Left forelimb (tissue), 1 donor: ENCODE results near the gene EHMT1.

ENCODE experiments used
- DNase-seq: peaks from one replicate; pipeline ENCODE4 v3.0.0-alpha.2; 2018; ENCODE audit warnings: low spot score

The EHMT1 gene

GRCh38 chr9:137674307-137674975 is 55.6 kb downstream of the EHMT1 start:
- DNase-seq = no peak

GRCh38 chr9:137674976-137675320 is 56.1 kb downstream of the EHMT1 start:
- no peak for DNase-seq

GRCh38 chr9:137676998-137677397 is 58.2 kb downstream of the EHMT1 start:
- no peak for DNase-seq

- DNase-seq = no peak
These were observed 59.4 kb downstream of the EHMT1 start for GRCh38 chr9:137678202-137678601.

- no peak for DNase-seq
These were observed 60.4 kb downstream of the EHMT1 start for GRCh38 chr9:137679249-137679648.

GRCh38 chr9:137679695-137680305 is 61.0 kb downstream of the EHMT1 start:
- no peak for DNase-seq

GRCh38 chr9:137680444-137681358 is 61.9 kb downstream of the EHMT1 start:
- DNase-seq = no peak

- DNase-seq = no peak
These were observed 63.8 kb downstream of the EHMT1 start for GRCh38 chr9:137682428-137683105.

GRCh38 chr9:137683262-137683864 is 64.6 kb downstream of the EHMT1 start:
- DNase-seq = no peak

- no peak for DNase-seq
These were observed 66.4 kb downstream of the EHMT1 start for GRCh38 chr9:137685035-137685740.

- no peak for DNase-seq
These were observed 67.1 kb downstream of the EHMT1 start for GRCh38 chr9:137685741-137686420.

GRCh38 chr9:137688261-137688660 is 69.5 kb downstream of the EHMT1 start:
- no peak for DNase-seq

- no peak for DNase-seq
These were observed 69.9 kb downstream of the EHMT1 start for GRCh38 chr9:137688725-137689124.

GRCh38 chr9:137689745-137690529 is 71.1 kb downstream of the EHMT1 start:
- DNase-seq = no peak

- no peak for DNase-seq
These were observed 72.3 kb downstream of the EHMT1 start for GRCh38 chr9:137690930-137691645.

GRCh38 chr9:137691646-137692351 is 73.0 kb downstream of the EHMT1 start:
- DNase-seq = no peak

- DNase-seq = no peak
These were observed 75.6 kb downstream of the EHMT1 start for GRCh38 chr9:137694236-137694959.
